ENCODE measurements around the gene DPYD.

Gene DPYD

DNA sequence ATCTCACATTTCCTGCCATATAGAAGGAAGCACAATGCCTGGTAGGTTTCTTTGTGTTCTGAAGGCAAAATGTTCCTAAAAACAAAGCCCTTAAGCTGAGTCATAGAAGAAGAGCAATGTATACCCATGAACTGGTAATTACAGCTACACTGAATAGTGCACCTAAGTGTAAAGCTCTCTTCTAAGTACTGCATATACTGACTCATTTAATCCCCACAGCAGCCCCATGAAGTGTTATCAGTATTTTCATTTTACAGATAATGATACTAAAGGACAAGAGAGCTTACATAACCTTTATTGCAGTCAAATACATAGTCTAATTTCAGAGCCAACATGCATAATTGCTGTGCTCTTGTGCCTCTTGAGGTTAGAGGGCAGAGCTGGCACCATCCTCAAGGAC, 239.9 kb downstream of the DPYD start:
- no peak for DNase-seq

DNA sequence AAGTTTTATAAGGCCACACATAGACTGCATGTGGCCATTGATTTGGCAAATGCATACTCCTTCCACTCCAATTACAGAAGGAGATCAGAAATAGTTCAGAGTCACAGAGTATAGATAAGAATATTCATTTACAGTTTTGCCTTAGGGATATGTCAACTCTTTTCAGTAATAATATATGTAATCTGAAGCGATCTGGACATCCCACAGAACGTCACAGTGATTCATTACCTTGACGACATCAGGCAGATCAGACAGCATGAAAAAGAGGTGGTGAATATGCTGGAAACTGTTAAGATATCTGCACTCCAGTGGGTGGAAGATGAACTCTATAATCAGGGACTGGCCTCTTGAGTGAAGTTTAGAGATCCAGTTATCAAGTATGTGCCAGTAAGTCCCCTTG, 240.4 kb downstream of the DPYD start:
- peak; percentile 3 for DNase-seq

DNA sequence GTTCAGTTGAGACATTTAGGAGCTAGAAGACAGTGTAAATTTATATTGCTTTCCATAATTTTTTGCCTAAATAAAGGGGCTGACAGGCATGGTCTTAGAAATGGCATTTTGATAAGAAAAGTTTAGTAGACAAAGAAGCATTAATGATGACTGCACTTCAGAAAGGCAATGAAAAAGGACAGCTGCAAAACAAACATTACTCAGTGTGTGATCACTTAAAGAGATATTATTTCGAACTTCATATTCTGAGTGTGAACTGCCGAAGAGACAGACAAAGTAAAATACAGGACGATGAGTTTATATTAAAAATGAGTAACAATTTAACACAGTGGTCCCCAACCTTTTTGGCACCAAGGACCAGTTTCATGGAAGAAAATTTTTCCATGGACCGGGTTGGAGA, 243.1 kb downstream of the DPYD start:
- DNase-seq = no peak

DNA sequence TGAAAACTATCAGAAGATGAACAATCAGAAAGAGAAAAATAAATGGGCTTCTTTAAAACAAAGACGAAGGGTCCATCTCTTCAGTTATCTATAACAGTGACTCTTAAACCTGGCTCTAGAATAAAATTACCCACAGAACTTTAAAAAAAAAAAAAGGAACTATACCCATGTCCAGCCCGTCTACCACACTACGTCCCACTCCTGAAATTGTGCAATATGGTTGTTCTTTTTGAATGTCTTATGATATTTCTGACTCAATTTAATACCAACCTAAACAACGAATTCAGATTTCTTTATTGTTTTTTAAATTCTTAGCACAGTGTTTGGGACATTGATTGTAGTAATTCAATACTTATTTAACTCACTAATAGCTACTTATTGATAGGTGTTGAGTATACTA, 246.3 kb downstream of the DPYD start:
- DNase-seq = no peak

DNA sequence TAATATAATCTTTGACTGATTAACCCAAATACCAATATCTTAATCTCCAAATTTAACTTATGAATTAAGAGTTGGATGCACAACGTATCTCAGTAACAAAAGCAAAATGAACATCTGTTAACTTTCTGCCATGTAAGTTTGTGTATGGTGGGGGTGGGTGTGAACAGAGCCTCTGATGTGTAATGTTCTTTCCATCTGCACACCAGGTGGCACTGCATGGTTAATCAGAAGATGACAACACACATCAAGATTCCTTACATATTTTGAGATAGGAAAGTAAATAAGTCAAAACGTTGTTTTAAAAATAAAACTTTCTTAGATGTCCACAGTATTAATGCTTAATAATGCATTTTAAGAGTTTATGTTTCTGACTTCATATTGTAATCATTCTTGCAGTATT, 251.9 kb downstream of the DPYD start:
- DNase-seq = peak; percentile 51

DNA sequence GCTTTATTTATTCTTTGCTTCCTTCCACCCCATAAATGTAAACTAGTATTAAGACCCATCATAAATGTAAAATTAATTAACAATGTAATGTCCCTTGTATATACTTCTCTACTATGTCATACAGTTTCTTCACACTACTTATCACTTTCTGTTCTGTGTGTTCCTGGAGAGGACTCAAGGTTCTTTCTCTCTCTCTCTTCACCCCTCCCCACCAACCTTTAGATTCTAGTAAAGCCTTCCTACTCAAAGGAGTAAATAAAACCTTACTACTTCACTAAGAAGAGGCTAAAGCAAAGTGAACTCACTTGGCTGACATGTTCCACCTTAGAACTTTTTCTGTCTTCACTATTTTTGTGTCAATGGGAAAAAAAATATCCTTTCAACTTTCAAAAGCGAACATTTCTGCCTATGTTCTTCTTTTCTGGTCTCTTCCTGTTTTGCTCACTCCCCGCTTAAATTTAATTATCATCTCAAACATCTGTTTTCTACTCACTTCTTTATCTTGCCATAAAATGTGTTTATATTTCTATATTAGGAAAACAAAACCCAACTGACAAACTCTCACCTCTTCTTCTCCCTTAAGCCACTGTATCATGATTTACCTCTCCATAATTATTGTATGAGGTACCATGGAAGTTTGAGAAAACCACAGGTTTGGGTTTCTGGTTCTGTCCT, 260.3 kb downstream of the DPYD start:
- DNase-seq = no peak

DNA sequence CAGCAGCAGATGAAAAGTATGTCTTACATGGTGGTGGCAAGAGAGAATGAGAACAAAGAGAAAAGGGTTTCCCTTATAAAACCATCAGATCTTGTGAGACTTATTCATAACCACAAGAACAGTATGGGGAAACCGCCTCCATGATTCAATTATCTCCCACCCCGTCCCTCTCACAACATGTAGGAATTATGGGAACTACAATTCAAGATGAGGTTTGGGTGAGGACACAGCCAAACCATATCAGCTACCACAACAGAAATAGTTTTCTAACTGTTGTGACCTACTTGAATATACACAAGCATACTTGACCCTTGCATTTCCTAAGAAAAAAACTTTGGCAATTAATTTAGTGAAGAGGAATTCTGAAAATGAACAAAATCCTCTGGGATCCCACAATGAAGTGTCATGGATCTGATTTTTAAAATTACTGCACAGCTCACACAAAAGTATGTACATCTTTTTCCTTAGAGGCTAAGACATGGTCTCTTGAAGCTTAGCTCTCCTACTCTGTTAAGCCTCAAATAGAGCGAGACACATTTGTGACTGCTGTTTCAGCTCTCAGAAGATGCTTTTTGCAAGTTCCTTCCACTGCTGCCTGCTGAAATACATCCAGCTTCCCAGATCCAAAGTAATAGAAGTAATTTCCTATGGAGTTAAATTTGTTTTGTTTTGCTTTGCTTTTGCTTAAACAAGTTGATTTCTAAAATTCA, 265.8 kb downstream of the DPYD start:
- peak; percentile 77 for DNase-seq

DNA sequence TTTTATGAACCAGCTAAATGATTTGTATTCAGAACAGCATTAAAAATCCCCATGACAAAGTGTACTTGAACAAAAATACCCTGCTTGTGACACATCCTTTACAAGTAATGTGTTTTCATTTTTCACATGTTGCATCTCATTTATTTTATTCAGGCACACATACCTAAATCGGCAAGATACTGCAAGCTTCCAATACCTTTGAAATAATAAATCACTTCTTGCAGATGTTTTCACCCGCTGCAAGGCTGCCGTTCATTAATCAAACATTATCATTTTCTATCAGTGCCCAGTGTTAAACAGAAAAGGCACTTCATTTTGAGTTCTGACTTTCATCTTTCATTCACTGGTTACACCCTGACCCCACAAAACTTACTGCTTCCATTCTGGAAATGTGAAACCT, 269.6 kb downstream of the DPYD start:
- no peak for DNase-seq

DNA sequence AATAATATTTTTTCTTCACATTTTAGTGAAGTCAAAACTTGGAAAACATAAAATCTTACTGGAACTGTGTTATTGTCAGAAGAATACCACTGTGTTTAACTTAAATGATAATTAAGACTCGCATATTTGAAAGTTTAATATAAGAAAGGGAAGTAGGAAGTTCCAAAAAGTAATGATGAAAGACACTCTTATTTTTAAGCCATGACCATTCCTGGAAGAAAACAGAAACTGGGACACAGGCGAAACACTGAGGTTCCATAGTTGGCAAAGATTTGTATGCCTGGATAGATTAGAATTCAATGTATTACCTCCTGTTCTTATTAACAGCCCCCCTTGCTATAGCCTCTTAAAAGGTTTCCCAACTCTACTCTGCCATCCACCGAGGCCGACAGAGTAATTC, 271.2 kb downstream of the DPYD start:
- DNase-seq = no peak

DNA sequence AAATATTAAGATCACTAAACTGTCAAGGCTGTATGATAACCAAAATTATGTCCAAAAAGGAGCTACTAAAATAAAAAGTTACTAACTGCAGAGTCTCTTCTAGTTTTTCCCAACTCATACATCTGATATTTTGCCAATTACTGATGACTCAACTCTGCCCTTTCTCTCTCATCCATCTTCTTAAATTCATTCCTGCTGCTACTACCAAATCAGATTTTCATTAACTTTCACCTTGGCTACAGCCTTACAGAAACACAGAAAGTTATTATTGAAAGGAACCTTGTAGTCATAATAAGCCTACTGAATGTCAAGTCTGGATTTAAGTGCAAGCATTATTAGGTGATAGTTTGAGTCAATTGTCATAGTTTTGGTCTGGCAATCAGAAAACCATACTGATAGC, 273.1 kb downstream of the DPYD start:
- DNase-seq = peak; percentile 82

DNA sequence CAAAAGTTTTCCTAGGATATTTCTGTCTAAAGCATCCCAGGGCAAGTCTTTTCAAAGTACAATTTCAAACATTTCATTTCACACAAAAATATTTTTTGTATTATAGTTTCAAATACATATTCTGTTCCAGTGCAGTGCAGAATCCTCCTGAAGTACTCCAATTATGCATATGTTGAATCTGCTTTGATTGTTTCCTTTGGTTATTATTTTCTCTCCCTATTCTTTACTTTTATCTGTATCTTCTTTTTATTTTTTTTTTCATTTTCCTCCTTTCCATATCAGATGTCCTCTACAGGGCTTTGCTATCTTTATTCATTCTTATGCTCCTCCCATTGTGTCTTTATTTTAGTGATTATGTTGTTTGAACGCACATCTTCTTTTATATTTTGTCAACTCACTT, 274.8 kb downstream of the DPYD start:
- no peak for DNase-seq

DNA sequence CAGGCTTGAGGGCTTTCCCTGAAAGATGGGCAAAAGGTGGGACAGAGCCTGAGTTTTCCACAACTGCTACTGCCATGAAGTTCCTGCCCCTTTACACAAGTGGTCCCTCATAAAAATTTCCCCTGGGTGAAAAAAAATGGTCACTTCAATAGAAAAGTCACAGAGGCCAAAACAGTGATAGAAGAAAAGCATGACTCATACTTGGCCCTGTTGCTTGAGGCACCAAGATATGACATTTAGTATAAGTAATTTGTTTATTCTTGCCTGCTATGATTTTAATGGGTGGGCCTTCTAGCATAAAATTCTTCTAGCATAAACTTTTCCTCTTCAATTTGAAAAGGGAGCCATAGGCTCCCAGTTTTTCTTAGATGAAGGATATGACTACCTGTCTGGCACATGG, 280.2 kb downstream of the DPYD start:
- DNase-seq = no peak

DNA sequence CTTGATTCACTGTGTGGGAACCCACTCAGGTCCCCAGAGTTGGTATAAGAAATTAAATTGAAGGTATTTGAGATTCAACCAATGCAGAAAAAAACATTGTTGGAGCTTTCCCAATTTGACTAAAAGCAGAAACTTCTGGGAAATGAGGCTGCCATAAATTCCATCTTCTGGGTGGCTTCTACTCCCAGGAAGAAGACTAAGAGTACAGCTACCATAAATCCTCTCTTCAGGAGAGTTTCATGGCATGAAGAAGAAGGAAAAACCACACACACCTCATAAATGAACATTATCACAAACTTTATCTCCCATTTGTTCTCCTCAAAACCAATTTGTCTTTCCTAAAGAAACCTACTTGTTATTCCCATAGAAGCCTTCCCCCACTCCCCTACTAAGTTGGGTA, 283.9 kb downstream of the DPYD start:
- peak; percentile 80 for DNase-seq

DNA sequence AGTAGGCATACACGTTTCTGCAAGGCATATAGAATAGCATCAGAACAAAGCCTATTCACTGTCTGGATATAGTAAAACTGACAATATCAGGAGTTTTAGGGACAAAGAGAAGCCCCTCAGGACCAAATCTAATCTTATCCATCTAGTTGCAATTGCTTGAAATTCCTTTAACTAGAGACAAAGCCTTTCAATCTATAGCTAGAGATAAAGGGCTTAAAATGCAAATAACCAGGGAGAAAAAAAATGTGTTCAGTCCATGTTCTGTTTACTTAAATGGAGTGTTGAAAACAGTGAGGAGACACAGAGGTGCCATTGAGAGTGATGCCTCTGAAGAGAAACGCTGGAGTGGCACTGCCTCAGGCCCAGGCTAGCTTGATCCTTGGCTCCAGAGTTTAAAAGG, 286.1 kb downstream of the DPYD start:
- no peak for DNase-seq

DNA sequence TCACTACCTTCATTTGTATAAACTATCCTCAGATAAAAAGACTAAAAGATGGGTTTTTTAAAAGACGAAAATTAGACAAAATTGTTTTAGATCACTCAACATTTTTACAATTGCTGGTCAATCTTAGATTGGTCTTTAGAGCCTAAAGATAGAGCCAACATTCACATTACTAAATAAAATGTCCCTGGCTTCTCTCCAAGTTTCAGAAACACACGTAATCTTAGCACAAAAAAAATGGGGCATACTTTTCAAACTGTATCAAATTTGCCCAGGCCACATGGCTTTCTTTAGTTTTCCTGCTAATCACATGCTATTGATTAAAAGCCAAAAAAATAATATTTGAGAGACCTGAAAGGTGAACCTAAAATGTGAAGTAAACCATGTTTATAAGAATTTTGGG, 288.1 kb downstream of the DPYD start:
- DNase-seq = no peak

DNA sequence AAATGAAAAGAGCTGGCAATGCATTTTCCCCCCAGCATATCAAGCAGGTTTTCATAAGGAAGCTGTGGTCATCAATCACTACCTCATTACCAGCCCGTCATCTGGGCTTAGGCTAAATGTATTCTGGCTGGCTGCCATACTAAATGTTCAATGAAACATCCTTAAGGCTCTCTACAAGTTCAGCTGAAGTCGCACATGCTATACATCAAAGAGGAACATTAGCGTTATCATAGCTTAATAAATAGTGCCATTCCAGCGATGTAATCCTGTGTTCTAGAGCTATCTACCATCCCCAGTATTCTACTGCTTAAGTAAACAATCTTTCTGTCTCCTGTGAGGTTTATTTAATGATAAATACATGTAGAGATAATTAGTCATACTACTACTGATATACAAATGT, 288.8 kb downstream of the DPYD start:
- peak; percentile 82 for DNase-seq

DNA sequence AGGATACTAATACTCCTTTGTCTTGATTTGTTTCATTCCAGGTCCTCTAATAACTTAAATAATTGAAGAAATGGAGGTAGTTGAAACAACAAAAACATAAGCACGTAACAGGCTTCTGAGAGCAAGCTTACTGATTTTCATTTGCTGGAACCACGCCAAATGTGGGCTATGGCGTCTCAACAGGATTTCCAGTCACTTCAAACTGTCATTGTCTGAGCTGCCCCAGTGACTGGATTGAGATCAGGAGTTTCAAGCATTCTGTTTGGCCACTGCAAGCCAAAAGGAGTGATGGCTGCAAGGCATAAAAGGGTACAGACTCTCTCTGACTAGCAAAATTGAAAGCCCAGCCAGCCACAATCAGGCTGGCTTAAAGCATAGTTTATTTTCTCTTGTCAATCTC, 289.9 kb downstream of the DPYD start:
- DNase-seq = no peak

DNA sequence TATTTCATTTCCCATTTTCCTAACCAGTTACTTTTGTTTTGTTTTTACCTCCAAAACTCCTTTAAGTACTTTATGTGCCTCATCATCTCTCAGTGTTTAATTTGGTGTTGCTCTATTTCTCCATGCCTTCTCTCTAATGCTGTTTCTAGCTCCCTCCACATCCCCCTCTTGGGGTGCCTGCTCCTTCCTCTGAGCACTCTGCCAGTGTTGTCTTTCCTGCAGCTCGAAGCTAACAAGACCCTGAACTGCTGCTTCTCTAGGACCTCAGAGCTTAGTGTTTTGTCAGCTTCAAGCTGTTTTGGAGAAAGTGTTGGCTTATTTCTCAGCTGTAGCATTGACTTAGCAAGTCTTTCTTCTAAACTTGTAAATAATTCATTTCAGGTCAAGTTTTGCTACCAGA, 290.6 kb downstream of the DPYD start:
- no peak for DNase-seq

DNA sequence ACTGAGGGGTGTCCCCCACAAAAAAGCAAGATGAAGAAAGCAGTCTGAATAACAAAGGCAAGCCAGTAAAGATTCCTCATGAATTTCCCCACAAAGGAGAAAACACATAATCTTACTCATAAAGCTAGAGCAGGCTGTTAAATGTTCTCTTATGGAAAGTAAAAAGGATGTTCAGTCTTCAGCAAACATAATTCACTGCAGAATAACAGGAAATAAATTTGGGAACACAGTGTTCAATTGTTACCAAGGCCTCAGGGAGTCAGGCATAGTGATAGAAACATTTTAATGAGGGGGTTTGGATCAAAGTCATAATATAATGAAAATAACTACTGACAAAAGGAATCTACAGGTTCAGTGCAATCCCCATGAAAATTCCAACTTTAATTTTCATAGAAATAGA, 297.6 kb downstream of the DPYD start:
- no peak for DNase-seq

DNA sequence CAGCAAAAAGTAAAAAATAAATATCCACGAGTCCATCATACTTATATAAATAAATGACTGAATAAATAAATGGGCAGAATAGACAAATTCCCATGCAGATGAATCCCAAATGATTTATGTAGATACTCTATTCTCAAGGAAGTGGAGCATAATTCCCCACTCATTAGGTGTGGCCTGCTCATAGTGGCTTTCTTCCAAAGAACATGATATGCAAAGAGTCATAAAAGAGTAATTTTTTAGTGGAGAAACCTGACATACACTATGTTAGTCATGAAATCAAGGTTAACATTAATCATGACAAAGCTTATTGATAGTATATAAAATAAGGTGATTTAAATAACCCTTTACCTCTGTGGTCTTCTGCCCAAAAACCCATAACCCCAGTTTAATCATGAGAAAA, 298.9 kb downstream of the DPYD start:
- peak; percentile 28 for DNase-seq

DNA sequence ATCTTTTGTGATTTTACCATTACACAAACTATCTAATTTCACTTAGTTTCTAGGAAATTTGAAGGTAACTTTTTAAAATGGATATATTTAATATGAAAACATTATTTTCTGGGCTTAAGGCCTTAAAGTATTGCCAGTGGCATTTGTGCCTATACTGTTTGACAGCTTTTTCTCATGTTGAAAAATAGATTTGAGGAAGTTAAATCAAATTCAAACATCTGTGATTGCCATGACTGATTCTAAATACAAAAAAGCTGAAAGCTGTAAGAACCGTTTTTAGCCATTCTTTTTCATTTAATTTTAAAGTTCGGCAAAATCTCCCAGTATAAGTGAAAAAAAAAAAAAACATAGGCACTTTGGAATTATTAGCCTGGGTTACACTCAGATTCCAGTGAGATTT, 301.1 kb downstream of the DPYD start:
- no peak for DNase-seq

DNA sequence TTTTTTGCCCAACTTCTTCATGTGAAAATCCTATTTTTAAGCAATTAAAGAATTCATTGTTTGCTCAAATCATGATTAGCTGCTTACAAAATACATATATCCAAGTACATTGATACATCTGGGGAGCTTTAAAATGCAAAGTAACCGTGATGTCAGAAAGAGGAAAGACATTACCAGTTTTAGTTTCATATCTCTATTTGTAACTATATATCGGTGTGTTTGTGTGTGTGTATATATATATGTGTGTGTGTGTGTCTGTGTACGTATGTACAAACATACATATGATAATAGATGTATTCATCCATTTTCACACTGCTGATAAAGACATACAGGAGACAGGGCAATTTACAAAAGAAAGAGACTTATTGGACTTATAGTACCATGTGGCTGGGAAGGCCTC, 310.1 kb downstream of the DPYD start:
- DNase-seq = no peak

DNA sequence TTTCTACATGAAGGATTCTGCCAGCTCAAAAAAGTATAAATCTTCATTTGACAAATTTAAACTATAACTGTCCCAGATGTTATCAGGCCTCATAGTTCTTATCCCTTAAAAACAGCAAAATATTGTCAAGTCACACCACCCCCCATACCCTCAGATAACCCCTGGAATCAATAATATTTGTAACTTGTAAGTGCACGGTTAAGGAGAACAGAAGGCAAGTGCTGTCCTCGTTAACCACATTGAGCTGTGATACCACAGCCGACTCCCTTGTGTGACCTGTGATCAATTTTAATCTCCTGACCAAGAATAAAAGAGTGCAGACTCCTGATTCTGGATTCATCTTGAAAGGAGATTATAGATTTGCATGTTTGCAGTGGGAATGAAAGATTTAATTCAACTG, 310.7 kb downstream of the DPYD start:
- no peak for DNase-seq

DNA sequence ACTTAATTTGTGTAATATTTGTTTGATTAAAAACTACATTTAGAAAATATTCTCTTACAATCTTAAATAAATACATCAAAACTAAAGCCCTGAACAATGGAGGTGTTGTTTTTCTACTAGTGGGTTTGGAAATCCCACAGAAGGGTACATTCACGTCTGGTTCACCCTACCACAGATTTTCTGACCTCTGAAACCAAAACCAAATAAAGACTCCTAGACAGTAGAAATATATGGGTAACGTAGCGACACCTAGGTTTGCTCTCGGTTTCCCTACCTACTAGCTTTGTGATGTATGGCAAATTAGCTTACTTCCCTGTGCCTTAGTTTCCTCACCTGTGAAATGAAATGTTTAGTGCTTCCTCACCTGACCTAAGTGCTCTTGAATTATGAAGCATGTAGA, 312.6 kb downstream of the DPYD start:
- DNase-seq = no peak

DNA sequence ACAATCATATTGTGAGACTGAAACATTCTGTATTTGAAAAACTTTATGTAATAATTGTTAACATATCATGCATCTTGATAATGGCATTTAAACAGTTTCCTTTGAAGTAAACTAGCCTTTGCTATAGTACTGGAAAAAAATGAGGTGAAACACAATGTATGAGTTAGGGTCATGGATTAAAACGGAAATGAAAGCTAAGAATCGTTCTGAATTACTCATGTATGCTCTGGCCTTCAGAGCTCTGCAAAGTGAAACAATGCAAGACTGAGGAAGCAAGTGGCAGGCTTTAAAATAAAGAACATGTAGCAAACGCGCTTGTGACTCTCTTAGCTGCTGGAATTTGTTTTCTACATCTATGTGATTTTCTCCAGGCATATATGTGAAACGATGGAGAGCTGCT, 317.1 kb downstream of the DPYD start:
- DNase-seq = peak; percentile 28
